ENCODE data around the gene PKP4.

- no peak for TF ChIP-seq EZH2 (IDR thresholded peaks at IDR 0.05; ENCODE audit: insufficient read depth, poor library complexity, severe bottlenecking)
- no peak for TF ChIP-seq EZH2phosphoT487 (IDR thresholded peaks at IDR 0.05; ENCODE audit: insufficient read depth, low read depth)
These were observed 2.6 kb downstream of the PKP4 start for GRCh38 chr2:158459161-158460003.

Data from GM23248 (cell line).